Measurements from ENCODE around the gene FEZ2. TPM values are rescaled to one million over a fixed set of nuclear protein-coding genes. Genes with fewer than 3 reads are reported as not detected.
A peak's percentile ranks its signal among the peaks of the same experiment; 100 is the strongest.

FEZ2 gene
- total and polyA plus RNA-seq, 2 donors (not counting 3 experiments of a cell fraction or from before 2014, with no cell fraction given) = 41.2 to 72.4 TPM

GRCh38 chr2:36567711-36568408 is 30.1 kb downstream of the FEZ2 start:
- DNase-seq (ENCODE audit: low read depth, low spot score) (peak; percentile 59), FAIRE-seq (no peak)
- H3K4me2 ChIP-seq (ENCODE audit: insufficient read depth, low read length) = peak overlapping the region; percentile 73
- H3K9me1 ChIP-seq (replicated peaks; ENCODE audit: control insufficient read depth, extremely low read depth, insufficient read depth, low read length) = no peaks in the 10 kb centered on the region
- H3K27ac ChIP-seq (ENCODE audit: insufficient read depth, low read depth, low read length) = peak overlapping the region; percentile 98
- no peaks in the 10 kb centered on the region for H3K27me3 ChIP-seq (ENCODE audit: control insufficient read depth in 2 of 2, insufficient read depth in 2 of 2, low read length in 2 of 2)
- peaks cover 92% of the 10 kb centered on the region for H3K4me1 ChIP-seq (ENCODE audit: control insufficient read depth, extremely low read depth, insufficient read depth, low read length)
- ChIA-PET POLR2A (interaction anchor here (1.1 to 1.7 kb wide), 3 partner anchors 11 to 211 kb away, joined by 3 to 6 read pairs (median 4); no protein-coding TSS in a partner anchor), CTCF (interaction anchor here (0.7 to 2.8 kb wide), 6 partner anchors 11 to 96 kb away, joined by 3 to 19 read pairs (median 8); no protein-coding TSS in a partner anchor)
- TF ChIP-seq MYC (IDR thresholded peaks at IDR 0.05; ENCODE audit: low read depth, low read length) (no peak), POLR2AphosphoS5 (IDR thresholded peaks at IDR 0.05; ENCODE audit: insufficient read depth, low read depth, low read length) (no peak), MAX (IDR thresholded peaks at IDR 0.05; ENCODE audit: insufficient read depth, insufficient read length) (no peak), EZH2 (IDR thresholded peaks at IDR 0.05; ENCODE audit: borderline replicate concordance, low read depth, low read length, severe bottlenecking) (no peak), FOS (IDR thresholded peaks at IDR 0.05; ENCODE audit: borderline replicate concordance, insufficient read depth, low read length) (no peak), CTCF (IDR thresholded peaks at IDR 0.05; ENCODE audit: extremely low read depth in 1 of 2, insufficient read depth in 1 of 2, low read depth in 1 of 2, low read length in 2 of 2) (no peak), JUN (IDR thresholded peaks at IDR 0.05; ENCODE audit: borderline replicate concordance, insufficient read depth, insufficient read length, low read depth) (no peak), POLR2A (IDR thresholded peaks at IDR 0.05; ENCODE audit: low read depth, low read length) (no peak), GATA2 (IDR thresholded peaks at IDR 0.05; ENCODE audit: insufficient read depth, insufficient read length, low read depth, low read length) (no peak)
- dilution Hi-C loops (cut with MboI; ENCODE audit: extremely low pct_ligation_motif_present, low sequenced_read_pairs) (no loop called here), intact Hi-C loops (cut with micrococcal nuclease) (loop anchor here (1.0 to 10.0 kb wide), 9 partner anchors 19 to 595 kb away; partner anchors contain the start of genes CRIM1 and FEZ2)
- peak overlapping the region in 1 of 3 experiments; percentile 29 for H3K4me3 ChIP-seq (replicated peaks in 1 of 3; ENCODE audit: insufficient read depth in 1 of 3, low read depth in 1 of 3, low read length in 3 of 3)
- BruUV-seq (replicated peaks) = no TSS peak
- no peak overlapping the region for H2AFZ ChIP-seq (ENCODE audit: low read depth, low read length)
- H3K36me3 ChIP-seq (ENCODE audit: control insufficient read depth in 2 of 2, extremely low read depth in 1 of 2, insufficient read depth in 2 of 2, low read length in 2 of 2) = no peaks in the 10 kb centered on the region
- peak overlapping the region; percentile 95 for H3K9ac ChIP-seq (replicated peaks; ENCODE audit: extremely low read depth, insufficient read depth, low read length)
- H3K79me2 ChIP-seq (ENCODE audit: control insufficient read depth, insufficient read depth, low read length) = peaks cover 50% of the 10 kb centered on the region
- no peaks in the 10 kb centered on the region for H4K20me1 ChIP-seq (replicated peaks; ENCODE audit: control insufficient read depth, extremely low read depth, insufficient read depth, low read length)
- H3K9me3 ChIP-seq (replicated peaks; ENCODE audit: control insufficient read depth, insufficient read depth, low read length) = no peaks in the 10 kb centered on the region
